Measurements from ENCODE around the gene ADAM17. TPM values are rescaled to one million over a fixed set of nuclear protein-coding genes. Genes with fewer than 3 reads are reported as not detected.
A peak's percentile ranks its signal among the peaks of the same experiment; 100 is the strongest.

ADAM17 gene
- total RNA-seq, 1 donor from 2014 or later: 44.9 TPM

GRCh38 chr2:9594366-9595054, 38.9 kb upstream of the ADAM17 start:
- H2AFZ ChIP-seq (ENCODE audit: low read depth, low read length): no peak overlapping the region
- Mint-ChIP-seq H3K4me3 (ENCODE audit: unreplicated experiment) (no peak overlapping the region), H3K36me3 (ENCODE audit: low read depth, unreplicated experiment) (peaks cover 26% of the 10 kb centered on the region), H3K27ac (ENCODE audit: unreplicated experiment) (peak overlapping the region; percentile 67), H3K9me3 (ENCODE audit: unreplicated experiment) (peaks cover 7% of the 10 kb centered on the region), H3K27me3 (ENCODE audit: low read depth, unreplicated experiment) (no peaks in the 10 kb centered on the region), H3K4me1 (ENCODE audit: low read depth, unreplicated experiment) (peaks cover 35% of the 10 kb centered on the region)
- peaks cover 18% of the 10 kb centered on the region for H3K36me3 ChIP-seq (ENCODE audit: insufficient read depth, low read length)
- no peak for TF ChIP-seq CTCF (IDR thresholded peaks at IDR 0.05; ENCODE audit: insufficient read depth, low read depth, low read length)
- TF ChIP-seq EZH2 (IDR thresholded peaks at IDR 0.05; ENCODE audit: insufficient read depth, low read length): no peak
- peak overlapping the region; percentile 84 for H3K27ac ChIP-seq (ENCODE audit: low read depth, low read length)
- peaks cover 91% of the 10 kb centered on the region for H4K20me1 ChIP-seq (ENCODE audit: insufficient read depth, low read length)
- no peak overlapping the region for H3K4me3 ChIP-seq (ENCODE audit: insufficient read depth, low read depth, low read length)
- peak overlapping the region; percentile 44 for H3K4me2 ChIP-seq (ENCODE audit: low read length)
- H3K9ac ChIP-seq (ENCODE audit: low read length): peak overlapping the region; percentile 57
- peak; percentile 97 for DNase-seq (ENCODE audit: low read depth)
- FAIRE-seq: peak; percentile 95
- peaks cover 26% of the 10 kb centered on the region for H3K4me1 ChIP-seq (ENCODE audit: insufficient read depth, low read length)
- H3K79me2 ChIP-seq (ENCODE audit: insufficient read depth, low read length): peaks cover 98% of the 10 kb centered on the region
- H3K9me3 ChIP-seq (ENCODE audit: insufficient read depth, low read depth, low read length): peaks cover 7% of the 10 kb centered on the region
- H3K27me3 ChIP-seq (ENCODE audit: insufficient read depth, low read length): no peaks in the 10 kb centered on the region

GRCh38 chr2:9593925-9594324, 38.3 kb upstream of the ADAM17 start:
- H3K9me3 Mint-ChIP-seq (ENCODE audit: unreplicated experiment): peaks cover 6% of the 10 kb centered on the region
- Histone ChIP-seq H3K36me3 (ENCODE audit: insufficient read depth, low read length) (peaks cover 14% of the 10 kb centered on the region), H4K20me1 (ENCODE audit: insufficient read depth, low read length) (peaks cover 89% of the 10 kb centered on the region), H3K4me1 (ENCODE audit: insufficient read depth, low read length) (peaks cover 26% of the 10 kb centered on the region), H3K9me3 (ENCODE audit: insufficient read depth, low read depth, low read length) (peaks cover under 1% of the 10 kb centered on the region), H3K4me2 (ENCODE audit: low read length) (peak overlapping the region; percentile 44), H3K9ac (ENCODE audit: low read length) (peak overlapping the region; percentile 57), H3K27ac (ENCODE audit: low read depth, low read length) (peak overlapping the region; percentile 84), H3K27me3 (ENCODE audit: insufficient read depth, low read length) (no peaks in the 10 kb centered on the region), H3K79me2 (ENCODE audit: insufficient read depth, low read length) (peaks cover 98% of the 10 kb centered on the region), H2AFZ (ENCODE audit: low read depth, low read length) (no peak overlapping the region), H3K4me3 (ENCODE audit: insufficient read depth, low read depth, low read length) (no peak overlapping the region)
- peak overlapping the region; percentile 69 for H3K27ac Mint-ChIP-seq (ENCODE audit: unreplicated experiment)
- no peak overlapping the region for H3K4me3 Mint-ChIP-seq (ENCODE audit: unreplicated experiment)
- no peak for TF ChIP-seq EZH2 (IDR thresholded peaks at IDR 0.05; ENCODE audit: insufficient read depth, low read length)
- no peak for TF ChIP-seq CTCF (IDR thresholded peaks at IDR 0.05; ENCODE audit: insufficient read depth, low read depth, low read length)
- peaks cover 20% of the 10 kb centered on the region for H3K36me3 Mint-ChIP-seq (ENCODE audit: low read depth, unreplicated experiment)
- H3K27me3 Mint-ChIP-seq (ENCODE audit: low read depth, unreplicated experiment): no peaks in the 10 kb centered on the region
- no peak for DNase-seq (ENCODE audit: low read depth)
- FAIRE-seq: no peak
- peaks cover 35% of the 10 kb centered on the region for H3K4me1 Mint-ChIP-seq (ENCODE audit: low read depth, unreplicated experiment)

- Histone ChIP-seq H3K4me2 (ENCODE audit: low read length) (no peak overlapping the region), H4K20me1 (ENCODE audit: insufficient read depth, low read length) (peaks cover 90% of the 10 kb centered on the region), H3K27me3 (ENCODE audit: insufficient read depth, low read length) (no peaks in the 10 kb centered on the region), H3K9ac (ENCODE audit: low read length) (no peak overlapping the region), H3K4me3 (ENCODE audit: insufficient read depth, low read depth, low read length) (no peak overlapping the region), H3K27ac (ENCODE audit: low read depth, low read length) (no peak overlapping the region), H3K9me3 (ENCODE audit: insufficient read depth, low read depth, low read length) (no peaks in the 10 kb centered on the region), H3K4me1 (ENCODE audit: insufficient read depth, low read length) (peaks cover 26% of the 10 kb centered on the region), H2AFZ (ENCODE audit: low read depth, low read length) (no peak overlapping the region), H3K36me3 (ENCODE audit: insufficient read depth, low read length) (peaks cover 17% of the 10 kb centered on the region), H3K79me2 (ENCODE audit: insufficient read depth, low read length) (peaks cover 98% of the 10 kb centered on the region)
- no peak for TF ChIP-seq EZH2 (IDR thresholded peaks at IDR 0.05; ENCODE audit: insufficient read depth, low read length)
- TF ChIP-seq CTCF (IDR thresholded peaks at IDR 0.05; ENCODE audit: insufficient read depth, low read depth, low read length): no peak
- Mint-ChIP-seq H3K36me3 (ENCODE audit: low read depth, unreplicated experiment) (peaks cover 14% of the 10 kb centered on the region), H3K4me1 (ENCODE audit: low read depth, unreplicated experiment) (peaks cover 35% of the 10 kb centered on the region), H3K4me3 (ENCODE audit: unreplicated experiment) (no peak overlapping the region), H3K9me3 (ENCODE audit: unreplicated experiment) (no peaks in the 10 kb centered on the region), H3K27ac (ENCODE audit: unreplicated experiment) (no peak overlapping the region), H3K27me3 (ENCODE audit: low read depth, unreplicated experiment) (no peaks in the 10 kb centered on the region)
- FAIRE-seq (no peak), DNase-seq (ENCODE audit: low read depth) (no peak)
Measured at GRCh38 chr2:9592699-9593098, 37.1 kb upstream of the ADAM17 start.

All from astrocyte (in vitro differentiated cells and primary cell).